ENCODE measurements around the gene RAB5B.

DNA sequence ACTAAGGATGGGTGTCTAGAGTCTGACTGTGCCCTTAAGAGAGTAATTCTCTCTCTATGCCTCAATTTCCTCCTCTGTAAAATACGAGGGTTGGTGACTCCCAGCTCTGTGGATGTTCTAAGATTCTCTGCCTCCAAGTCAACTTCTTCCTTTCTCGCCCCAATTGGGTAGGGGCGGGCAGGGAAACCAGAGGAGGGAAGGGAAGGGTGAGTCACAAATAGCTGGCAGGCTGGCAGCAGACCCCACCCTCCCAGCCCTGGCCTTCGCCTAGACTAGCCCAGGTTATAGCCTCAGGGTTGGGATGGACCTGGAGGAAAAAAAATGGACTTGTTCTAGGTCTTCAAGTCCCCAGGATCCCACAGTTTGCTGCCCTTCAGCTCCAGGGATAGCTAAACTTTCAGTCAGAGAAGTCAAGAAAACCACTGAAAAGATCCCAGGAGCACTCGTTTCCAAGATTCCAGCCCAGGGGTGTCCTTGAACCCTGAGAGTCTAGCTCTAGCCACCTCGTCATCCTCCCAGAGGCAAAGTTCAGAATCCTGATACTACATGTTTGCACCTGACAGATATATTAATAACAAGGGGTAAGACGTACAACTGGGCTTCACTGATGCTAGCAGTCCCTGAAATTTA is 40.6 kb upstream of the RAB5B start:
- no peak for TF ChIP-seq GATA2 (IDR thresholded peaks at IDR 0.05; ENCODE audit: insufficient read depth, insufficient read length, low read depth, low read length)
- TF ChIP-seq, protein P1, sequence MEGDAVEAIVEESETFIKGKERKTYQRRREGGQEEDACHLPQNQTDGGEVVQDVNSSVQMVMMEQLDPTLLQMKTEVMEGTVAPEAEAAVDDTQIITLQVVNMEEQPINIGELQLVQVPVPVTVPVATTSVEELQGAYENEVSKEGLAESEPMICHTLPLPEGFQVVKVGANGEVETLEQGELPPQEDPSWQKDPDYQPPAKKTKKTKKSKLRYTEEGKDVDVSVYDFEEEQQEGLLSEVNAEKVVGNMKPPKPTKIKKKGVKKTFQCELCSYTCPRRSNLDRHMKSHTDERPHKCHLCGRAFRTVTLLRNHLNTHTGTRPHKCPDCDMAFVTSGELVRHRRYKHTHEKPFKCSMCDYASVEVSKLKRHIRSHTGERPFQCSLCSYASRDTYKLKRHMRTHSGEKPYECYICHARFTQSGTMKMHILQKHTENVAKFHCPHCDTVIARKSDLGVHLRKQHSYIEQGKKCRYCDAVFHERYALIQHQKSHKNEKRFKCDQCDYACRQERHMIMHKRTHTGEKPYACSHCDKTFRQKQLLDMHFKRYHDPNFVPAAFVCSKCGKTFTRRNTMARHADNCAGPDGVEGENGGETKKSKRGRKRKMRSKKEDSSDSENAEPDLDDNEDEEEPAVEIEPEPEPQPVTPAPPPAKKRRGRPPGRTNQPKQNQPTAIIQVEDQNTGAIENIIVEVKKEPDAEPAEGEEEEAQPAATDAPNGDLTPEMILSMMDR (IDR thresholded peaks at IDR 0.05; ENCODE audit: extremely low read depth in 1 of 2, insufficient read depth in 1 of 2, low read depth in 1 of 2, low read length in 2 of 2), result no peak
- TF ChIP-seq POLR2A (IDR thresholded peaks at IDR 0.05; ENCODE audit: low read depth, low read length), result peak; percentile 53
- TF ChIP-seq JUN (IDR thresholded peaks at IDR 0.05; ENCODE audit: borderline replicate concordance, insufficient read depth, insufficient read length, low read depth), result no peak
- TF ChIP-seq, protein P2, sequence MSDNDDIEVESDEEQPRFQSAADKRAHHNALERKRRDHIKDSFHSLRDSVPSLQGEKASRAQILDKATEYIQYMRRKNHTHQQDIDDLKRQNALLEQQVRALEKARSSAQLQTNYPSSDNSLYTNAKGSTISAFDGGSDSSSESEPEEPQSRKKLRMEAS (IDR thresholded peaks at IDR 0.05; ENCODE audit: insufficient read depth, insufficient read length), result no peak
- no peak for TF ChIP-seq FOS (IDR thresholded peaks at IDR 0.05; ENCODE audit: borderline replicate concordance, insufficient read depth, low read length)

Measured in endothelial cell of umbilical vein (primary cell).